ENCODE measurements around the gene FCER2. TPM values are rescaled to one million over a fixed set of nuclear protein-coding genes. Genes with fewer than 3 reads are reported as not detected.

Gene FCER2
- total RNA-seq, 1 experiment from 2014 or later = not detected

Other genes with a start within 250 kb of the FCER2 start
- not detected in 2 replicates for gene PEX11G, start 213.1 kb downstream of the FCER2 start, total RNA-seq (2014; rRNA removed; shearing (Covaris generic); ENCODE audit: low replicate concordance)
- gene ZNF358, start 186.0 kb downstream of the FCER2 start, total RNA-seq (2014; rRNA removed; shearing (Covaris generic); ENCODE audit: low replicate concordance) = 37.2 and 44.9 TPM in 2 replicates
- 6.4 and 10.3 TPM in 2 replicates for gene MCOLN1, start 179.5 kb downstream of the FCER2 start, total RNA-seq (2014; rRNA removed; shearing (Covaris generic); ENCODE audit: low replicate concordance)
- gene PNPLA6, start 166.4 kb downstream of the FCER2 start, total RNA-seq (2014; rRNA removed; shearing (Covaris generic); ENCODE audit: low replicate concordance) = 175 and 184 TPM in 2 replicates
- gene CAMSAP3, start 106.3 kb downstream of the FCER2 start, total RNA-seq (2014; rRNA removed; shearing (Covaris generic); ENCODE audit: low replicate concordance) = 0.56 and 0.89 TPM in 2 replicates
- gene XAB2, start 72.6 kb downstream of the FCER2 start, total RNA-seq (2014; rRNA removed; shearing (Covaris generic); ENCODE audit: low replicate concordance) = 71.0 and 115 TPM in 2 replicates
- 0.39 and 69.0 TPM in 2 replicates for gene PET100, start 72.3 kb downstream of the FCER2 start, total RNA-seq (2014; rRNA removed; shearing (Covaris generic); ENCODE audit: low replicate concordance)
- not detected in 2 replicates for gene PCP2, start 68.4 kb downstream of the FCER2 start, total RNA-seq (2014; rRNA removed; shearing (Covaris generic); ENCODE audit: low replicate concordance)
- gene STXBP2, start 65.0 kb downstream of the FCER2 start, total RNA-seq (2014; rRNA removed; shearing (Covaris generic); ENCODE audit: low replicate concordance) = 3.5 TPM in 1 of 2 replicates, not detected in the other
- gene RETN, start 33.1 kb downstream of the FCER2 start, total RNA-seq (2014; rRNA removed; shearing (Covaris generic); ENCODE audit: low replicate concordance) = not detected in 2 replicates
- not detected in 2 replicates for gene MCEMP1, start 25.0 kb downstream of the FCER2 start, total RNA-seq (2014; rRNA removed; shearing (Covaris generic); ENCODE audit: low replicate concordance)
- gene TRAPPC5, start 21.3 kb downstream of the FCER2 start, total RNA-seq (2014; rRNA removed; shearing (Covaris generic); ENCODE audit: low replicate concordance) = 159 and 202 TPM in 2 replicates
- gene CLEC4G, start 30.0 kb upstream of the FCER2 start, total RNA-seq (2014; rRNA removed; shearing (Covaris generic); ENCODE audit: low replicate concordance) = not detected in 2 replicates
- gene CD209, start 45.4 kb upstream of the FCER2 start, total RNA-seq (2014; rRNA removed; shearing (Covaris generic); ENCODE audit: low replicate concordance) = not detected in 2 replicates
- not detected in 2 replicates for gene CLEC4M, start 61.1 kb upstream of the FCER2 start, total RNA-seq (2014; rRNA removed; shearing (Covaris generic); ENCODE audit: low replicate concordance)
- gene EVI5L, start 128.1 kb upstream of the FCER2 start, total RNA-seq (2014; rRNA removed; shearing (Covaris generic); ENCODE audit: low replicate concordance) = 21.4 and 31.0 TPM in 2 replicates
- not detected in 2 replicates for gene PRR36, start 172.3 kb upstream of the FCER2 start, total RNA-seq (2014; rRNA removed; shearing (Covaris generic); ENCODE audit: low replicate concordance)
- 11.9 and 20.1 TPM in 2 replicates for gene LRRC8E, start 186.4 kb upstream of the FCER2 start, total RNA-seq (2014; rRNA removed; shearing (Covaris generic); ENCODE audit: low replicate concordance)
- gene MAP2K7, start 201.7 kb upstream of the FCER2 start, total RNA-seq (2014; rRNA removed; shearing (Covaris generic); ENCODE audit: low replicate concordance) = 21.2 and 38.6 TPM in 2 replicates
- 0.46 TPM in 1 of 2 replicates, not detected in the other for gene TGFBR3L, start 212.7 kb upstream of the FCER2 start, total RNA-seq (2014; rRNA removed; shearing (Covaris generic); ENCODE audit: low replicate concordance)
- gene SNAPC2, start 218.2 kb upstream of the FCER2 start, total RNA-seq (2014; rRNA removed; shearing (Covaris generic); ENCODE audit: low replicate concordance) = 39.9 and 45.1 TPM in 2 replicates
- 8.5 and 16.2 TPM in 2 replicates for gene CTXN1, start 224.0 kb upstream of the FCER2 start, total RNA-seq (2014; rRNA removed; shearing (Covaris generic); ENCODE audit: low replicate concordance)
- gene TIMM44, start 241.5 kb upstream of the FCER2 start, total RNA-seq (2014; rRNA removed; shearing (Covaris generic); ENCODE audit: low replicate concordance) = 132 and 210 TPM in 2 replicates